ENCODE results near the gene OR52W1. TPM values are rescaled to one million over a fixed set of nuclear protein-coding genes. Genes with fewer than 3 reads are reported as not detected.

The OR52W1 gene
- total RNA-seq, 1 experiment from 2014 or later = not detected

GRCh38 chr11:6202041-6202440 lies 3.0 kb downstream of the OR52W1 start:
- H3K4me3 ChIP-seq (ENCODE audit: low read depth, low read length, poor library complexity, severe bottlenecking) = no peak overlapping the region
- H3K27ac ChIP-seq (ENCODE audit: low read depth, low read length, poor library complexity, severe bottlenecking) = no peak overlapping the region
- DNase-seq (ENCODE audit: low spot score) = no peak
- intact Hi-C loops (cut with micrococcal nuclease; ENCODE audit: unreplicated experiment) = no loop called here
- CTCF ChIA-PET = no interaction called here
- peaks cover 7% of the 10 kb centered on the region for H3K4me1 ChIP-seq (ENCODE audit: insufficient read depth, low read length, poor library complexity, severe bottlenecking)
- H3K27me3 ChIP-seq (replicated peaks; ENCODE audit: insufficient read depth, low read depth, low read length, poor library complexity) = no peaks in the 10 kb centered on the region
- H3K9me3 ChIP-seq (ENCODE audit: low read depth, low read length, poor library complexity, severe bottlenecking) = no peaks in the 10 kb centered on the region
- POLR2A ChIA-PET (ENCODE audit: low non-redundant PET) = no interaction called here
- TF ChIP-seq, protein P1, sequence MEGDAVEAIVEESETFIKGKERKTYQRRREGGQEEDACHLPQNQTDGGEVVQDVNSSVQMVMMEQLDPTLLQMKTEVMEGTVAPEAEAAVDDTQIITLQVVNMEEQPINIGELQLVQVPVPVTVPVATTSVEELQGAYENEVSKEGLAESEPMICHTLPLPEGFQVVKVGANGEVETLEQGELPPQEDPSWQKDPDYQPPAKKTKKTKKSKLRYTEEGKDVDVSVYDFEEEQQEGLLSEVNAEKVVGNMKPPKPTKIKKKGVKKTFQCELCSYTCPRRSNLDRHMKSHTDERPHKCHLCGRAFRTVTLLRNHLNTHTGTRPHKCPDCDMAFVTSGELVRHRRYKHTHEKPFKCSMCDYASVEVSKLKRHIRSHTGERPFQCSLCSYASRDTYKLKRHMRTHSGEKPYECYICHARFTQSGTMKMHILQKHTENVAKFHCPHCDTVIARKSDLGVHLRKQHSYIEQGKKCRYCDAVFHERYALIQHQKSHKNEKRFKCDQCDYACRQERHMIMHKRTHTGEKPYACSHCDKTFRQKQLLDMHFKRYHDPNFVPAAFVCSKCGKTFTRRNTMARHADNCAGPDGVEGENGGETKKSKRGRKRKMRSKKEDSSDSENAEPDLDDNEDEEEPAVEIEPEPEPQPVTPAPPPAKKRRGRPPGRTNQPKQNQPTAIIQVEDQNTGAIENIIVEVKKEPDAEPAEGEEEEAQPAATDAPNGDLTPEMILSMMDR (conservative IDR thresholded peaks at IDR 0.05; ENCODE audit: low read depth, low read length) = no peak
- TF ChIP-seq EZH2 (IDR thresholded peaks at IDR 0.05; ENCODE audit: borderline replicate concordance, low read depth, low read length, poor library complexity, severe bottlenecking) = no peak
- BruUV-seq (replicated peaks) = no TSS peak
- peaks cover 3% of the 10 kb centered on the region for H3K36me3 ChIP-seq (ENCODE audit: insufficient read depth, low read length, poor library complexity, severe bottlenecking)

DNA sequence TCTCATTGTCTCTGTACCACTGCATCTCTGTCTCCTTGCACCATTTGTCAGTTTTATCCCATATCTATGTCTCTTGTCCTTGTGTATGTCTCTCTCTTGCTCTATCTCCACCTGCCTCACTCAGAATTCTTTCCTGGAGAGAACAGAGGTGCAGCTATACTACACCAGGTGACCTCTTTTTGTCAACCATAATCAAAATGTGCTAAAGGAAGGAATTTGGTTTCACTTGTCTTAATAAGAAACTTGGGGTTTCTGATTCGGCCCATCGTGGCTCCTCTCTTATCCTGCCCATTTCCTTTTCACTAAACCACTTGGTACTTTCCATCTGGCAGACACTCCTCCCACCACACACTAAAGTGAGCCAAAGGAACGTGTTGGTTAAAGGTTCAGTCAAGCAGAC lies 4.3 kb downstream of the OR52W1 start:
- H3K27ac ChIP-seq (ENCODE audit: low read depth, low read length, poor library complexity, severe bottlenecking) = no peak overlapping the region
- peaks cover 7% of the 10 kb centered on the region for H3K4me1 ChIP-seq (ENCODE audit: insufficient read depth, low read length, poor library complexity, severe bottlenecking)
- TF ChIP-seq, protein P1 (conservative IDR thresholded peaks at IDR 0.05; ENCODE audit: low read depth, low read length) = no peak
- TF ChIP-seq EZH2 (IDR thresholded peaks at IDR 0.05; ENCODE audit: borderline replicate concordance, low read depth, low read length, poor library complexity, severe bottlenecking) = no peak
- no peaks in the 10 kb centered on the region for H3K27me3 ChIP-seq (replicated peaks; ENCODE audit: insufficient read depth, low read depth, low read length, poor library complexity)
- H3K4me3 ChIP-seq (ENCODE audit: low read depth, low read length, poor library complexity, severe bottlenecking) = no peak overlapping the region
- ChIA-PET CTCF (no interaction called here), POLR2A (ENCODE audit: low non-redundant PET) (no interaction called here)
- H3K9me3 ChIP-seq (ENCODE audit: low read depth, low read length, poor library complexity, severe bottlenecking) = no peaks in the 10 kb centered on the region
- peaks cover 3% of the 10 kb centered on the region for H3K36me3 ChIP-seq (ENCODE audit: insufficient read depth, low read length, poor library complexity, severe bottlenecking)
- BruUV-seq (replicated peaks) = no TSS peak
- no peak for DNase-seq (ENCODE audit: low spot score)
- intact Hi-C loops (cut with micrococcal nuclease; ENCODE audit: unreplicated experiment) = no loop called here

- no peaks in the 10 kb centered on the region for H3K9me3 ChIP-seq (ENCODE audit: low read depth, low read length, poor library complexity, severe bottlenecking)
- H3K27ac ChIP-seq (ENCODE audit: low read depth, low read length, poor library complexity, severe bottlenecking) = no peak overlapping the region
- intact Hi-C loops (cut with micrococcal nuclease; ENCODE audit: unreplicated experiment) = no loop called here
- no peak for DNase-seq (ENCODE audit: low spot score)
- H3K27me3 ChIP-seq (replicated peaks; ENCODE audit: insufficient read depth, low read depth, low read length, poor library complexity) = no peaks in the 10 kb centered on the region
- no TSS peak for BruUV-seq (replicated peaks)
- CTCF ChIA-PET = no interaction called here
- H3K4me3 ChIP-seq (ENCODE audit: low read depth, low read length, poor library complexity, severe bottlenecking) = no peak overlapping the region
- TF ChIP-seq, protein P1 (conservative IDR thresholded peaks at IDR 0.05; ENCODE audit: low read depth, low read length) = no peak
- TF ChIP-seq EZH2 (IDR thresholded peaks at IDR 0.05; ENCODE audit: borderline replicate concordance, low read depth, low read length, poor library complexity, severe bottlenecking) = no peak
- H3K36me3 ChIP-seq (ENCODE audit: insufficient read depth, low read length, poor library complexity, severe bottlenecking) = peaks cover 3% of the 10 kb centered on the region
- peaks cover 7% of the 10 kb centered on the region for H3K4me1 ChIP-seq (ENCODE audit: insufficient read depth, low read length, poor library complexity, severe bottlenecking)
- POLR2A ChIA-PET (ENCODE audit: low non-redundant PET) = no interaction called here
Observed at GRCh38 chr11:6204706-6205105, 5.7 kb downstream of the OR52W1 start.

Data from A673 (cell line).